Activated naive CD8-positive, alpha-beta T cell treated with anti-CD3 and anti-CD28 coated beads, Interleukin-2, amount 10 ng/mL, durations not matched to agents 7 days and 5 days (primary cell): ENCODE measurements around the gene MMP20. TPM values are rescaled to one million over a fixed set of nuclear protein-coding genes. Genes with fewer than 3 reads are reported as not detected.

ENCODE experiments used
- ATAC-seq: fragments of 150-1000 bp; cut with Tn5 transposase; one replicate; pipeline ENCODE4 v1.10.0; 2021; ENCODE audit warnings: low read depth, moderate library complexity
- POLR2A ChIA-PET: fragments of 350-600 bp; sonication (Branson Sonifier 250); formaldehyde crosslinking; loops from one replicate; lab custom pipeline; 2021; ENCODE audit warnings: antibody characterized with exemption; lab: Charles Lee
- DNase-seq: peaks from one replicate; pipeline ENCODE4 v3.0.0; 2021
- H3K27ac Mint-ChIP-seq: one replicate; pipeline ENCODE4 v1.8.0; 2022; ENCODE audit warnings: mild to moderate bottlenecking, mixed read lengths
- H3K27me3 Mint-ChIP-seq: one replicate; pipeline ENCODE4 v1.8.0; 2022; ENCODE audit warnings: mild to moderate bottlenecking, moderate library complexity, mixed read lengths
- H3K36me3 Mint-ChIP-seq: one replicate; pipeline ENCODE4 v1.8.0; 2021; ENCODE audit warnings: mild to moderate bottlenecking, mixed read lengths
- H3K4me1 Mint-ChIP-seq: one replicate; pipeline ENCODE4 v1.8.0; 2021; ENCODE audit warnings: mixed read lengths
- H3K4me3 Mint-ChIP-seq: one replicate; pipeline ENCODE4 v1.8.0; 2022; ENCODE audit warnings: mild to moderate bottlenecking, moderate library complexity, mixed read lengths
- H3K9me3 Mint-ChIP-seq: one replicate; pipeline ENCODE4 v1.8.0; 2021; ENCODE audit warnings: mixed read lengths
- total RNA-seq, 2 experiments: library from RNA; stranded (reverse); gene quantifications; one replicate each; pipeline ENCODE4 v1.2.3, GENCODE V29; 2021

Gene MMP20
- total RNA-seq, 2 experiments from 2014 or later, result not detected

DNA sequence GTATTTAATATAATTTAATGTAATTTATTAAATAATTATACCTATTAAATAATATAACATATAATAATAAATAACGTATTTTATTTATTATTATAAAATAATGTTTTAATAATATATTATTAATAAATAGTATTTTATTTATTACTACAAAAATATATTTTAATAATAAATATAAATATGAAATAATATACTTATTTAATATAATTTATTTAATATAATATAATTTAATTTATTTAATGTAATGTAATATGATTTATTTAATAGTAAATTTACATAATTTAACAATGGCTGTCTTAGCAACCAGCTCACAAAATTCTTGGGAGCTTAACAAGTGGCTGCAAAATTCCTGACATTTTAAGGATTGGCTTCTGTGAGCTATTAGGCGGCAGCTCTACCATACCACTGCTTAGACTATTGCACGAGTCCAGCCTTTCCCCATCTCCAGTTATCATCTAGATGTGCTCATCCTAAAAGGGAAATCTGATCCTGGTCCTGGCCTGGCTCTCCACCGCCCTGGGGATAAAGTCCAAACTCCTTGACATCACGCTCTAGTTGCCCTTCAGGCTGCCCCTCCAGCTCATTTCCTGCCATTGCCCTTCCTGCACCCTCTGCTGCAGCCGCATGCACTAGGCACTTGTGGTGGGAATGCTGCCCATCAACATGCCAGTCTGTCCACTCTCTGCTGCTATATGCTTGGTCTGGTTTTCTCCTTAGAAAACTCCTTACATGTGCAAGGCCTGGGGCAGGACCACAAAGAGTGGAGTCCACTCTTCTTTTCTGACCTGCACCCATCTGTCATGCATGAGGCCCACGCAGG lies 9.8 kb downstream of the MMP20 start:
- POLR2A ChIA-PET, result no interaction called here
- H3K27ac Mint-ChIP-seq, result no peak overlapping the region
- no peaks in the 10 kb centered on the region for H3K9me3 Mint-ChIP-seq
- peaks cover 12% of the 10 kb centered on the region for H3K4me1 Mint-ChIP-seq
- no peak overlapping the region for H3K4me3 Mint-ChIP-seq
- no peaks in the 10 kb centered on the region for H3K36me3 Mint-ChIP-seq
- H3K27me3 Mint-ChIP-seq, result peaks cover 3% of the 10 kb centered on the region
- ATAC-seq (peak; percentile 19), DNase-seq (no peak)

DNA sequence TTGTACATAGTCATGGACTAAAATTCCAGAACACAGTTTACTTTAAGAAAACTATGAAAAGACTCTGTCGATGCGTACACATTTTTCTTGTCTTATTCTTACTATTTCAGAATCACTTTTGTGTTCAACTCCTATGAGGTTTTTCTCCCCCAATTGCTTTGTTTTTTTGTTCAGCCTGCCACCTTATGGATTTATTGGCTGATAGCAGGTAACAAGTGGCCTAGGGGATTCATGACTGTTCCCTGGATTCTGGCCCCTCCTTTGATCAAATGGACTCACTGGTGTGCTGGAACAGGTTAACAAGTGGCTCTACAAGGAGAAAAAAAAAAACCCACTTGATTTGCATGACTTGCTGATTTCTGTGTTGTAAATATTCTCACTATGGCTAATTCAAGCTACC lies 10.6 kb downstream of the MMP20 start:
- POLR2A ChIA-PET, result no interaction called here
- DNase-seq (no peak), ATAC-seq (no peak)
- Mint-ChIP-seq H3K27me3 (peaks cover 3% of the 10 kb centered on the region), H3K27ac (no peak overlapping the region), H3K36me3 (no peaks in the 10 kb centered on the region), H3K4me1 (peaks cover 15% of the 10 kb centered on the region), H3K4me3 (no peak overlapping the region), H3K9me3 (no peaks in the 10 kb centered on the region)

DNA sequence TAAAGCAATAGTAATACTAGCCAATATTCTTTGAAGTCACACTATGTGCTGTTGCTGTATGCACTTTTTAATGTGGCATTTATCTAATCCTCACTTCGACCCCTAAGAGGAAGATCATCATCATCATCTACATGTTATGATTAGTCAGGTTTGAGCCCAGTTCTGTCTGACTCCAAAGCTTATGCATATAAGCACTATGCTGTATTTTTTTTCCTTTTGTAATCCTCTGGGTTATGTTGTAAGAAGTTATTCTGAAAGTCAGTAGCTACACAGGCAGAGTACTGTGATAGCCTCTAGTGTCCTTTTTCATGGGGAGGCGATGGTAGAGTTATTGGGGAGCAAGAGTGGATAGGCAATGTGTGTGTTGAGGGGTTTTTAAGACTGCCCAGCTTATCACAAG lies 11.1 kb downstream of the MMP20 start:
- Mint-ChIP-seq H3K27ac (no peak overlapping the region), H3K4me1 (peaks cover 15% of the 10 kb centered on the region), H3K36me3 (no peaks in the 10 kb centered on the region), H3K4me3 (no peak overlapping the region), H3K9me3 (no peaks in the 10 kb centered on the region), H3K27me3 (peaks cover 3% of the 10 kb centered on the region)
- DNase-seq (no peak), ATAC-seq (no peak)
- POLR2A ChIA-PET, result no interaction called here

DNA sequence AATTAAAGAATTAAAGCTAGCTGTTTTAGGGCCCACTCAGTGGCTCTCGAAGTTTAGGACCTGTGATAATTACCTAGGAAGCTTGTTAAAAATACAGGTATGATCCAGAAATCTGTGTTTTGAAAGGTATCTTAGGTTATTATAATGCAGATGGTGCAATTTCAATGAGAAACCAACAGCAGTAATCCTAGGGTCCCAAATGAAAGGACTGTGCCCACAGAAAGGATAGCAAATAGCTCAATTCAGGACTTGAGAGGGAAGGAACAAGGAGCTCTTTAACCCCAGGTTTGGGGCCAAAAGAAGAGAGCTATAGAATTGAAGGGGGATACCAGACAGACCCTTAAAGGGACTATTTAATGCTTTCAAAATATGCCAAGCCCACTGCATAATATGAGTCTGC lies 11.7 kb downstream of the MMP20 start:
- Mint-ChIP-seq H3K27ac (no peak overlapping the region), H3K4me3 (no peak overlapping the region), H3K27me3 (peaks cover 3% of the 10 kb centered on the region), H3K4me1 (peaks cover 15% of the 10 kb centered on the region), H3K9me3 (no peaks in the 10 kb centered on the region), H3K36me3 (no peaks in the 10 kb centered on the region)
- DNase-seq (no peak), ATAC-seq (no peak)
- POLR2A ChIA-PET, result interaction anchor here (1.0 kb wide), 1 partner anchor 54 kb away, joined by 3 read pairs; no protein-coding TSS in a partner anchor

DNA sequence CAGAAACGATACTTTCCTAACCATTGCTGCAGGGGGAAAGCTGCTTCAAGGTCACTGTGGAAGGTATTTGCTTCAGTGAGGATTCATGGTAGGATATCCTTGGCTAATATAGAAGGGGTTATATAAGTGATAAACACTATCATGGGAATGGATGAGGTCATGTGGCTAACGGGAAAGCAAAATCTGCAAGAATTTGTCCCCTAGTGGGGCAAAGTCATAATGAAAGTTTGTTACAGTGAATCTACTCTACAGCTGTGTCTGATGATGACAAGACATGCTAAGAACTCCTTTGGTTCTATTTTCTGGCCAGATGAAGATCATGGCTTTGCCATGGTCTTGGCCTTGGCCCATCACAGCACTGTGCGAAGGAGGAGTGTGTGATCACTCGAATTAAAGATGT lies 13.8 kb downstream of the MMP20 start:
- no peak for ATAC-seq
- Mint-ChIP-seq H3K27ac (no peak overlapping the region), H3K9me3 (no peaks in the 10 kb centered on the region), H3K4me1 (peaks cover 15% of the 10 kb centered on the region), H3K4me3 (no peak overlapping the region), H3K27me3 (peaks cover 3% of the 10 kb centered on the region), H3K36me3 (no peaks in the 10 kb centered on the region)
- no peak for DNase-seq
- POLR2A ChIA-PET, result no interaction called here

DNA sequence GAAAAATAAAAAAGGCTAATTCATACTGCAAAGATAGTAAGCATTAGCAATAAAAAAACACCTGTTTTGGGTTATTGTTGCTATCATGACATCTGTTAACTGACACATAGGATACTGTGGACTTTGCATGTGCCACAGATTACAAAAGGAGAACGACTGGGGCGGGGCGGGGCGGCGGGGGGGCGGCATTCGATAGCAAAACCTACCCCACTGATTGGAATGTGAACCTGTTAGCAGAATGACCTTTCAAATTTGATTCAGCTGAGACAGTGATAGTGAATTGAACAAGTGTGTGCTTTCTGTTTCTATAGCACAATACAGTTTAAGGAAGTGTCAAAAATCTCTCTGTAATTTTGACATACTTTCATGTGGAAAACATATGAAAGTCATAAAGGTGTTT lies 14.9 kb downstream of the MMP20 start:
- Mint-ChIP-seq H3K4me3 (no peak overlapping the region), H3K27me3 (no peaks in the 10 kb centered on the region), H3K27ac (no peak overlapping the region), H3K4me1 (peaks cover 13% of the 10 kb centered on the region), H3K9me3 (no peaks in the 10 kb centered on the region), H3K36me3 (no peaks in the 10 kb centered on the region)
- DNase-seq (no peak), ATAC-seq (no peak)
- POLR2A ChIA-PET, result no interaction called here

DNA sequence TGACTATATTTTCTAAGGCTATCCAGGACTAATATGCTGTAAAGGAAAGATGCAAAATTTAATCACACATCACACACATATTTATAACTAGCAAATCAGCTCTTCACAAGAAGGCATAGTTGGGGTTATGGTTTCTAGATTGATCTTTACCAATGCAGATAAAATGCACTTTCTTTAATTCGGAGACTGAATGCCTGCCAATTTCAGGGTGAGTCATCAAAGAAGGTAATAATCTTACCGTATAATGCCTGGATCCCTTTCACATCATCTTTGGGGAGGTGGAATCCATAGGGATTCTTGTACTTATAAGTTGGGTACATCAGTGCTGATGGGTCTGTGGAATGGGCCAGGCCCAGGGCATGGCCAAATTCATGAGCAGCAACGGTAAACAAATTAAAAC lies 16.4 kb downstream of the MMP20 start:
- POLR2A ChIA-PET, result no interaction called here
- Mint-ChIP-seq H3K4me3 (no peak overlapping the region), H3K4me1 (peaks cover 13% of the 10 kb centered on the region), H3K27ac (no peak overlapping the region), H3K36me3 (no peaks in the 10 kb centered on the region), H3K9me3 (no peaks in the 10 kb centered on the region), H3K27me3 (no peaks in the 10 kb centered on the region)
- no peak for DNase-seq
- ATAC-seq, result no peak

DNA sequence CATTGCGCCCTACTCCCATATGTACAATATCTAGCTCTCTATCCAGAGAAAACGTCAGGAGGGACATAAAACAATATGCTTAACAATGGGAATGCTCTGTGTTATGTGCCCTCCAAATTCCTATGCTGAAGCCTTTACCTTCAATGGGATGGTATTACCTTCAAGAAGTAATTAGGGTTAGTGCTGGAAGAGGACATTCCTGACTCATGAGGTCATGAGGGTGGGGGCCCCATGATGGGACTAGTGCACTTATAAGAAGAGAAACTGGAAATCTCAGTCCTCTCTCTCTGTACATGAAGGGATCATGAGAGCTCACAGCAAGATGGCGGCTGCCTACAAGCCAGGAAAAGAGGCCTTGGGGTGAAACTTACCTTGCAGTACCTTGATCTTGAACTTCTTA lies 20.3 kb downstream of the MMP20 start:
- POLR2A ChIA-PET, result no interaction called here
- H3K9me3 Mint-ChIP-seq, result no peaks in the 10 kb centered on the region
- H3K4me3 Mint-ChIP-seq, result no peak overlapping the region
- H3K27me3 Mint-ChIP-seq, result peaks cover 2% of the 10 kb centered on the region
- no peaks in the 10 kb centered on the region for H3K36me3 Mint-ChIP-seq
- DNase-seq (no peak), ATAC-seq (no peak)
- peaks cover 5% of the 10 kb centered on the region for H3K4me1 Mint-ChIP-seq
- no peak overlapping the region for H3K27ac Mint-ChIP-seq

DNA sequence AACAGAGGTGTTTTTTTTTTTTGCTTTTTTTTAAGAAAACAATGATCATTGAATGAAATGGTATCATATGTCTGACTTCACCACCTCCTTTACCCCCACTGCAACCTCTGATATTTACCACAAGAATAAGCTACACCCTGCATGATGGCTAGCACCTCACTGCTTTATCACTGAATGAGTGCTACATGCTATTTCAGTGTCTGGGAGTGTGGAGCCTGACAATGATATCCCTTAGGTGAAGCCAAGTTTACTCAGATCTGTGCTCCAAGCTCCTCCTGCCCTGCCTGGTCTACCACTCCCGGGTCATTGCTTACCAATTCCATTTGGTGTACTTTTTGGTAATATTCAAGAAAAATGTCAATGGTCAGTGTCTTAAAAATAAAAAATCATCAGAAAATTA lies 21.1 kb downstream of the MMP20 start:
- POLR2A ChIA-PET, result no interaction called here

DNA sequence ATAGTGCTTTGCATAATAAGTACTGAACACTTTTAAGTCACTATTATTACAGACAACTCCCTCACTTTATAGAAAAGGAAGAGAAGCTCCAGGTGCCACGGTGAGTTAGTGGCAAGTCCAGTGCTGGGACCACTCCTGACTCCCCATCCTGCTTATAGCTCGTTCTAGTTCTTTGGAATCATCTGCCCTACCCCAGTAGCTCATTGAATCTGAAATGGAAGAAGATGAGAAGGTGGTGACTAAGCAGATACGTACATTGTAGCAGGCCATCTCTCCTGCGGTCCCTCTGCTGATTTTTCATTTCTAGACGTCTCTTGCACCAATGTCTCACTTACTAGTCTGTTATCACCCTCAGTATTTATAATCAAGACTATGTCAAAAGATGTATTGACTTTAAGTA lies 21.6 kb downstream of the MMP20 start:
- H3K36me3 Mint-ChIP-seq, result no peaks in the 10 kb centered on the region
- H3K4me3 Mint-ChIP-seq, result no peak overlapping the region
- POLR2A ChIA-PET, result no interaction called here
- H3K9me3 Mint-ChIP-seq, result no peaks in the 10 kb centered on the region
- peaks cover 16% of the 10 kb centered on the region for H3K4me1 Mint-ChIP-seq
- DNase-seq (no peak), ATAC-seq (no peak)
- H3K27me3 Mint-ChIP-seq, result peaks cover 2% of the 10 kb centered on the region
- H3K27ac Mint-ChIP-seq, result no peak overlapping the region

More for the DNA sequence above, 21.1 kb downstream of the MMP20 start:
- H3K36me3 Mint-ChIP-seq, result no peaks in the 10 kb centered on the region
- no peak overlapping the region for H3K27ac Mint-ChIP-seq
- peaks cover 2% of the 10 kb centered on the region for H3K27me3 Mint-ChIP-seq
- ATAC-seq (no peak), DNase-seq (no peak)
- H3K4me1 Mint-ChIP-seq, result peaks cover 12% of the 10 kb centered on the region
- no peaks in the 10 kb centered on the region for H3K9me3 Mint-ChIP-seq
- H3K4me3 Mint-ChIP-seq, result no peak overlapping the region

DNA sequence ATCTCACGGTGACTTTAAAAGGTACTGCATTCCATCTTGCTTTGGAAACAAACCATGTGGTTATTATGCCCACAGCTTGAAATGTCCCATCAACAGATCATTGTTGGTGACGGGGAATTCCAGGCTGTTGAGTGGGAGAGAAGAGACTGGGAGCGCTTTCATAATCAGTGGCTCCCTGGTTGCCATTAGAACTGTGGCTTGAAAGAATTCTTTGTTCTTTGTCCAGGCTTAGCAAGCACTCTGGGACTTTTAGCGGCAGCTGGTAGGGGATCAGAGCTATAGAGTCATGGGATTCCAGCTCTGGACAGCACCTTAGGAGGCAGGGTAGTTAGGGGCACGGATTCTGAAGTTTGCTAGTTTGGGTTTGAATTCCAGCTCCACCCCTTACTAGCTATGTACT lies 22.0 kb downstream of the MMP20 start:
- DNase-seq, result no peak
- no peaks in the 10 kb centered on the region for H3K36me3 Mint-ChIP-seq
- H3K27me3 Mint-ChIP-seq, result peaks cover 2% of the 10 kb centered on the region
- H3K9me3 Mint-ChIP-seq, result no peaks in the 10 kb centered on the region
- no peak overlapping the region for H3K4me3 Mint-ChIP-seq
- POLR2A ChIA-PET, result no interaction called here
- H3K4me1 Mint-ChIP-seq, result peaks cover 17% of the 10 kb centered on the region
- no peak for ATAC-seq
- H3K27ac Mint-ChIP-seq, result no peak overlapping the region

DNA sequence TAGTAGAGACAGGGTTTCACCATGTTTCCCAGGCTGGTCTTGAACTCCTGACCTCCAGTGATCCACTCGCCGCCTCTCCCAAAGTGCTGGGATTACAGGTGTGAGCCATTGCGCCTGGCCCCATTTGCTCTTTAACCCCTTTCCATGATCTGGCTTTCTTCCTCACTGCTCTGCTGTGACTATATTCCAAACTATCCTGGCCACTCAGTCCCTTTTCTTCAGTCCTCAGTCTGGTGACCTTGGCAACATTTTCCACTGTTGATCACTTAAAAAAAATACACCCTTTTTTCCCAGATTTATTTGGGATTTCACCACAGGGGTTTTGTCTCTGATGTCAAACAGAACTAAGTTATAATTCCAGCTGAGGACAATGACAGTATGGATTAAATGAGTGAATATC lies 24.5 kb downstream of the MMP20 start:
- H3K4me1 Mint-ChIP-seq, result peaks cover 17% of the 10 kb centered on the region
- no peaks in the 10 kb centered on the region for H3K36me3 Mint-ChIP-seq
- H3K27me3 Mint-ChIP-seq, result peaks cover 2% of the 10 kb centered on the region
- DNase-seq, result no peak
- no peak for ATAC-seq
- H3K27ac Mint-ChIP-seq, result no peak overlapping the region
- peaks cover 2% of the 10 kb centered on the region for H3K9me3 Mint-ChIP-seq
- POLR2A ChIA-PET, result no interaction called here
- H3K4me3 Mint-ChIP-seq, result no peak overlapping the region

DNA sequence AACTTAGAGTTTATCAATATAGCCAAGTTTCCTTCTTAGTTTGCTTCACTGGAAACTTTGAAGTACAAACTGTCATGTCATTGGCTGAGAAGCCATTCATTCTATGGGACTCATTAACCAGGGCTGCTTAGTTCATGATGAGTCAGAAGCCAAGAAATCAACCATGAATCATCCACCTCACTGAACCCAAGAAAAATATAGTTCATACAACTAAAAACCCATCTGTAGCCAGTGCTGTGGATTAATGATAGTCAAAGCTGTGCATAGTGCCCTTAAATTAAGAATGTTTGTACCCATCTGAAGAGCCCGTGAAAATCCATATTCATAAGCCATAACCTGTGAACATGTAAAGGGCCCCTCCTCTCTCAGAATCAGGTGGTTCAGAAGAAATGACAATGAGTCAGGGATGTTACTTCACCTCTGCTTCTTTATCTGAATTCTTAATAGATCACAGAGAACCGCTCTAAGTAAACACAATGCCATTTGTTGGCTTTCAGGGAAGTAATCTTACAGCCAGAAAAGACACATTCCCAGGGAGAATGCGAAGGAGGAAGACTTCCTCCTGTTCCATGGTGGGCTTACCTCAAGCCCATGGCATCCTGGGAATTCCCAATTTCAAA lies 25.4 kb downstream of the MMP20 start:
- H3K27ac Mint-ChIP-seq, result no peak overlapping the region

DNA sequence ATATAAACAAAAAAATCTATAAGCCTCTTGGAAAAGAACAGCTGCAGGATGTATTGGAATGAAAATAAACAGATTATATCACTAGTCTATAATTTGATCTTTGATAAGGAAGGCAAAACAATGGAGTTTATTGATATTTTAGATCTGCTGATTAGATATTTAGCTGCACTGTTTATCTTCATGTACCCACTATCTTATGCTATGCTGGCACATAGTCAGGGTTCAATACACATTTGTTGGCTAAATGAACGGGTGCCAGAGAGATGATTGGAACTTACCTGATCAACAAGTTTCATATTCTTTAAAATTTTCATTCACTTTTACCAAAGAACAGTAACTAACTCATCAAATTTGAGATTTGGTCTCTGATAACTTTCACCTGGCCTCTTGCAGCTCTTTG lies 26.9 kb downstream of the MMP20 start:
- no peak overlapping the region for H3K4me3 Mint-ChIP-seq
- no peak for DNase-seq
- peaks cover 2% of the 10 kb centered on the region for H3K27me3 Mint-ChIP-seq
- ATAC-seq, result no peak
- H3K36me3 Mint-ChIP-seq, result peaks cover 1% of the 10 kb centered on the region
- H3K4me1 Mint-ChIP-seq, result peaks cover 17% of the 10 kb centered on the region
- POLR2A ChIA-PET, result no interaction called here
- peaks cover 2% of the 10 kb centered on the region for H3K9me3 Mint-ChIP-seq
- H3K27ac Mint-ChIP-seq, result no peak overlapping the region

More for the DNA sequence above, 25.4 kb downstream of the MMP20 start:
- no peak overlapping the region for H3K4me3 Mint-ChIP-seq
- POLR2A ChIA-PET, result no interaction called here
- DNase-seq (no peak), ATAC-seq (peak; percentile 85)
- H3K4me1 Mint-ChIP-seq, result peaks cover 17% of the 10 kb centered on the region
- peaks cover under 1% of the 10 kb centered on the region for H3K36me3 Mint-ChIP-seq
- H3K9me3 Mint-ChIP-seq, result peaks cover 2% of the 10 kb centered on the region
- peaks cover 2% of the 10 kb centered on the region for H3K27me3 Mint-ChIP-seq
